Vagina (tissue), 2 donors: Measurements from ENCODE around the gene SYNE1. TPM values are rescaled to one million over a fixed set of nuclear protein-coding genes. Genes with fewer than 3 reads are reported as not detected.
A peak's percentile ranks its signal among the peaks of the same experiment; 100 is the strongest.
"Not testable (repeated sequence)": the region's sequence is repeated elsewhere in the genome, so short reads cannot be mapped to it uniquely, and the experiment has no call there.

Source experiments
- DNase-seq, 2 donors: peaks; one replicate each; pipeline ENCODE4 v3.0.0-alpha.2; 2017; ENCODE audit errors: extremely low spot score in 2 of 2
- H3K27ac ChIP-seq: fragments of 200-600 bp; sonication (generic); one replicate; pipeline ENCODE4 v1.5.1; 2019
- H3K27me3 ChIP-seq: fragments of 200-600 bp; sonication (generic); one replicate; pipeline ENCODE4 v1.5.1; 2019
- H3K36me3 ChIP-seq, 2 donors: fragments of 200-600 bp; sonication (generic); one replicate each; pipeline ENCODE4 v1.5.1; 2017 to 2019
- H3K4me1 ChIP-seq: fragments of 200-600 bp; sonication (generic); one replicate; pipeline ENCODE4 v1.5.1; 2019
- H3K4me3 ChIP-seq, 2 donors: fragments of 200-600 bp; sonication (generic); 1 replicate in 1 of 2; 2 replicates in 1 of 2; pipeline ENCODE4 v1.5.1; 2016 to 2019
- H3K9me3 ChIP-seq: fragments of 200-600 bp; sonication (generic); one replicate; pipeline ENCODE4 v1.5.1; 2019
- POLR2A ChIP-seq, 2 donors: fragments of 450-650 bp; IDR thresholded peaks; one replicate each; pipeline ENCODE4 v1.6.1; 2017; ENCODE audit warnings: antibody characterized with exemption in 2 of 2, mild to moderate bottlenecking in 2 of 2, moderate library complexity in 2 of 2
- POLR2AphosphoS5 ChIP-seq, 2 donors: sonication (generic); formaldehyde crosslinking; IDR thresholded peaks; one replicate each; pipeline ENCODE4 v1.9.0; 2017; ENCODE audit warnings: antibody characterized with exemption in 2 of 2, mild to moderate bottlenecking in 2 of 2, low read depth in 1 of 2; ENCODE audit not compliant: insufficient read depth in 1 of 2
- intact Hi-C: fragments of 100-400 bp; cut with DNase I; formaldehyde crosslinking; loops from one replicate; pipeline ENCODE4 v1.15.1; 2023
- small RNA-seq: library from RNA; depleted of rRNA; stranded (forward); fragments of <200 nt; gene quantifications from one replicate; pipeline ENCODE3, GENCODE V24; 2016
- total RNA-seq: library from RNA; depleted of rRNA; stranded (reverse); fragments of >200 nt; gene quantifications from one replicate; pipeline ENCODE4 v1.2.3, GENCODE V29; 2016
- TF ChIP-seq, protein P1 (sequence below), 3 experiments: fragments of 450-650 bp in 2 of 3; fragments of 200-600 bp in 1 of 3; sonication (generic) in 1 of 3; IDR thresholded peaks; one replicate each; pipeline ENCODE4 v1.5.1; 2017 to 2019; ENCODE audit warnings: antibody characterized with exemption in 3 of 3, mild to moderate bottlenecking in 2 of 3, moderate library complexity in 2 of 3

SYNE1 gene
- total RNA-seq, 1 donor from 2014 or later = 81.5 TPM

DNA sequence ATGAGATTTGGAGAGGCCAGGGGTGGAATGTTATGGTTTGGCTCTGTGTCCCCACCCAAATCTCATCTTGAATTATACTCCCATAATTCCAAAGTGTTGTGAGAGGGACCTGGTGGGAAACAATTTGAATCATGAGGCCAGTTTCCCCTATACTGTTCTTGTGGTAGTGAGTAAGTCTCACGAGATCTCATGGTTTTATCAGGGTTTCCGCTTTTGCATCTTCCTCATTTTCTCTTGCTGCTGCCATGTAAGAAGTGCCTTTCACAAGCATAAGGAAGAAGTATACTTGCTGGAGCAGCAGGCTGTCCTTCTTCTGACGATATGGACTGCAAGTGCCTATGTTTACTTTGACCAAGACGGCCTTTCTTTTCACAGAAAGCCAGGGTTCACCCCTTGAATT, 559.2 kb downstream of the SYNE1 start:
- no peak for TF ChIP-seq POLR2AphosphoS5 (IDR thresholded peaks at IDR 0.05; ENCODE audit: insufficient read depth in 1 of 2, low read depth in 1 of 2)
- TF ChIP-seq, protein P1, sequence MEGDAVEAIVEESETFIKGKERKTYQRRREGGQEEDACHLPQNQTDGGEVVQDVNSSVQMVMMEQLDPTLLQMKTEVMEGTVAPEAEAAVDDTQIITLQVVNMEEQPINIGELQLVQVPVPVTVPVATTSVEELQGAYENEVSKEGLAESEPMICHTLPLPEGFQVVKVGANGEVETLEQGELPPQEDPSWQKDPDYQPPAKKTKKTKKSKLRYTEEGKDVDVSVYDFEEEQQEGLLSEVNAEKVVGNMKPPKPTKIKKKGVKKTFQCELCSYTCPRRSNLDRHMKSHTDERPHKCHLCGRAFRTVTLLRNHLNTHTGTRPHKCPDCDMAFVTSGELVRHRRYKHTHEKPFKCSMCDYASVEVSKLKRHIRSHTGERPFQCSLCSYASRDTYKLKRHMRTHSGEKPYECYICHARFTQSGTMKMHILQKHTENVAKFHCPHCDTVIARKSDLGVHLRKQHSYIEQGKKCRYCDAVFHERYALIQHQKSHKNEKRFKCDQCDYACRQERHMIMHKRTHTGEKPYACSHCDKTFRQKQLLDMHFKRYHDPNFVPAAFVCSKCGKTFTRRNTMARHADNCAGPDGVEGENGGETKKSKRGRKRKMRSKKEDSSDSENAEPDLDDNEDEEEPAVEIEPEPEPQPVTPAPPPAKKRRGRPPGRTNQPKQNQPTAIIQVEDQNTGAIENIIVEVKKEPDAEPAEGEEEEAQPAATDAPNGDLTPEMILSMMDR (IDR thresholded peaks at IDR 0.05) = no peak
- no peak for TF ChIP-seq POLR2A (IDR thresholded peaks at IDR 0.05)
- intact Hi-C loops = no loop called here
- no peak for DNase-seq
- H3K9me3 ChIP-seq = peaks cover 11% of the 10 kb centered on the region
- no peak overlapping the region for H3K4me3 ChIP-seq
- peaks cover 0 to 24% of the 10 kb centered on the region in 2 donors for H3K36me3 ChIP-seq
- H3K27ac ChIP-seq = no peak overlapping the region
- no peaks in the 10 kb centered on the region for H3K27me3 ChIP-seq
- no peaks in the 10 kb centered on the region for H3K4me1 ChIP-seq

DNA sequence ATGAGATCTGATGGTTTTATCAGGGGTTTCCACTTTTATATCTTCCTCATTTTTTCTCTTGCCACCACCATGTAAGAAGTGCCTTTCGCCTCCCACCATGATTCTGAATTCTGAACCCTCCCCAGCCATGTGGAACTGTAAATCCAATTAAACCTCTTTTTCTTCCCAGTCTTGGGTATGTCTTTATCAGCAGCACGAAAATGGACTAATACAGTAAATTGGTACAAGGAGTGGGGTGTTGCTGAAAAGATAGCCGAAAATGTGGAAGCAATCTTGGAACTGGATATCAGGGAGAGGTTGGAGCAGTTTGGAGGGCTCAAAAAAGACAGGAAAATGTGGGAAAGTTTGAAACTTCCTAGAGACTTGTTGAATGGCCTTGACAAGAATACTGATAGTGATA, 560.9 kb downstream of the SYNE1 start:
- H3K4me3 ChIP-seq, H3K4me1 ChIP-seq, intact Hi-C loops, DNase-seq, H3K27ac ChIP-seq, H3K27me3 ChIP-seq: not testable (repeated sequence)
- H3K9me3 ChIP-seq = peaks cover 11% of the 10 kb centered on the region
- H3K36me3 ChIP-seq = peaks cover 0 to 24% of the 10 kb centered on the region in 2 donors

DNA sequence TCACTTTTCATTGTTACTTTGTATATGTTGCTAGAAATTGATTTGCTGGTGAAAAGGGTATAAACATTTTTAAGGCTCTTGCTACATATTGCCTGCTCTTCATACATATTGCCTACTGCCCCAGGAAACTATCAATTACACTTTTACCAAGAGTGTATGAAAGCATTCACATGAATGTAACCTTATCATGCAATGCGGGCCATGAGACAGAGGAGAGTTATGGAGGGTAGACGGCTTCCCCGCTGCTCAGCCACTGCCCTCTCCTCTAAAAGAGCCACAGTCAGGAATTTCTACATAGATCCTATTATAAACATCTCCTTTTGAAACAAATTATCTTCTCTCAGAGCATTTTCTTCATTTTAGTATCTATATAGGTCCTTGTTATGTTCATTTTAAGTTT, 565.3 kb downstream of the SYNE1 start:
- intact Hi-C loops = no loop called here
- Histone ChIP-seq H3K27ac (peak overlapping the region; percentile 36), H3K36me3 (peaks cover 0 to 17% of the 10 kb centered on the region in 2 donors)

More for the DNA sequence above, 565.3 kb downstream of the SYNE1 start:
- Histone ChIP-seq H3K27me3 (no peaks in the 10 kb centered on the region), H3K4me3 (no peak overlapping the region), H3K4me1 (no peaks in the 10 kb centered on the region), H3K9me3 (peaks cover 11% of the 10 kb centered on the region)
- TF ChIP-seq POLR2AphosphoS5 (IDR thresholded peaks at IDR 0.05; ENCODE audit: insufficient read depth in 1 of 2, low read depth in 1 of 2) = no peak
- no peak for DNase-seq

Small RNA genes within 50 kb of the gene (small RNA-seq; reads per million reads assigned to genes)
- not detected for gene RNA5SP223

Other genes starting within 250 kb of the SYNE1 start
- 8.3 TPM for gene MYCT1, start 60.5 kb upstream of the SYNE1 start, total RNA-seq
- 68.0 TPM for gene VIP, start 113.4 kb upstream of the SYNE1 start, total RNA-seq